Right ventricle myocardium inferior (tissue), 1 donor: ENCODE data around the gene MACROD2. TPM values are rescaled to one million over a fixed set of nuclear protein-coding genes. Genes with fewer than 3 reads are reported as not detected.
A peak's percentile ranks its signal among the peaks of the same experiment; 100 is the strongest.

Source experiments
- ATAC-seq: fragments of 200-7000 bp; cut with Tn5 transposase; one replicate; pipeline ENCODE4 v1.9.1; 2020; ENCODE audit warnings: mild to moderate bottlenecking, moderate library complexity
- DNase-seq: peaks from one replicate; pipeline ENCODE4 v3.0.0; 2021; ENCODE audit errors: missing footprints
- intact Hi-C: fragments of 100-400 bp; cut with DNase I; formaldehyde crosslinking; loops from one replicate; pipeline ENCODE4 v1.11.0; 2022
- total RNA-seq: library from RNA; stranded (reverse); fragmentation: NEBNext Ultra II Directional; extraction: Animal tissue kit (Norgen Biotek cat#: 25700); gene quantifications from one replicate; pipeline ENCODE4 v1.2.1, GENCODE V29; 2021
- donor health status: DM: no; HTN: yes; CAD: no; lungs with severe emphysema.

The MACROD2 gene
- total RNA-seq, 1 donor from 2014 or later, result 5.0 TPM

GRCh38 chr20:14303106-14303505, 307.8 kb downstream of the MACROD2 start:
- no peak for ATAC-seq
- intact Hi-C loops, result no loop called here
- no peak for DNase-seq

- intact Hi-C loops, result no loop called here
- DNase-seq (no peak), ATAC-seq (no peak)
Observed at GRCh38 chr20:14303651-14304050, 308.3 kb downstream of the MACROD2 start.

- ATAC-seq (no peak), DNase-seq (no peak)
- intact Hi-C loops, result no loop called here
Observed at GRCh38 chr20:14304472-14304871, 309.2 kb downstream of the MACROD2 start.

- no peak for DNase-seq
- ATAC-seq, result no peak
- intact Hi-C loops, result no loop called here
Observed at GRCh38 chr20:14307956-14308355, 312.6 kb downstream of the MACROD2 start.

- intact Hi-C loops, result no loop called here
- ATAC-seq, result no peak
- no peak for DNase-seq
Observed at GRCh38 chr20:14310977-14311627, 315.8 kb downstream of the MACROD2 start.

- intact Hi-C loops, result no loop called here
- DNase-seq (no peak), ATAC-seq (no peak)
Observed at GRCh38 chr20:14312001-14312400, 316.7 kb downstream of the MACROD2 start.

GRCh38 chr20:14313341-14314020, 318.2 kb downstream of the MACROD2 start:
- DNase-seq (no peak), ATAC-seq (no peak)
- intact Hi-C loops, result no loop called here

GRCh38 chr20:14319704-14320103, 324.4 kb downstream of the MACROD2 start:
- ATAC-seq (no peak), DNase-seq (no peak)
- intact Hi-C loops, result no loop called here

- DNase-seq (no peak), ATAC-seq (no peak)
- intact Hi-C loops, result no loop called here
Observed at GRCh38 chr20:14331646-14332045, 336.3 kb downstream of the MACROD2 start.

- ATAC-seq (no peak), DNase-seq (no peak)
- intact Hi-C loops, result no loop called here
Observed at GRCh38 chr20:14332866-14333265, 337.6 kb downstream of the MACROD2 start.

GRCh38 chr20:14333721-14334120, 338.4 kb downstream of the MACROD2 start:
- no peak for DNase-seq
- ATAC-seq, result no peak
- intact Hi-C loops, result no loop called here

- DNase-seq, result no peak
- no peak for ATAC-seq
- intact Hi-C loops, result no loop called here
Observed at GRCh38 chr20:14334306-14334930, 339.1 kb downstream of the MACROD2 start.

- DNase-seq (no peak), ATAC-seq (no peak)
- intact Hi-C loops, result no loop called here
Observed at GRCh38 chr20:14335052-14335451, 339.7 kb downstream of the MACROD2 start.

- ATAC-seq, result no peak
- DNase-seq, result no peak
- intact Hi-C loops, result no loop called here
Observed at GRCh38 chr20:14336686-14337085, 341.4 kb downstream of the MACROD2 start.

GRCh38 chr20:14337400-14338171, 342.3 kb downstream of the MACROD2 start, which contains the start of gene FLRT3:
FLRT3 (minus strand) TSS chr20:14337612; CDS start chr20:14327506, 10,106 bp downstream.
- intact Hi-C loops, result no loop called here
- DNase-seq (no peak), ATAC-seq (peak; percentile 91)

GRCh38 chr20:14341801-14342200, 346.5 kb downstream of the MACROD2 start:
- intact Hi-C loops, result no loop called here
- DNase-seq, result no peak
- ATAC-seq, result peak; percentile 15

GRCh38 chr20:14342918-14343317, 347.6 kb downstream of the MACROD2 start:
- intact Hi-C loops, result no loop called here

GRCh38 chr20:14343491-14344065, 348.3 kb downstream of the MACROD2 start:
- ATAC-seq (no peak), DNase-seq (no peak)
- intact Hi-C loops, result no loop called here

More at GRCh38 chr20:14342918-14343317, 347.6 kb downstream of the MACROD2 start:
- DNase-seq (no peak), ATAC-seq (no peak)

GRCh38 chr20:14344746-14345145, 349.4 kb downstream of the MACROD2 start:
- intact Hi-C loops, result no loop called here
- DNase-seq (no peak), ATAC-seq (no peak)
